Testis (tissue), 3 donors: ENCODE measurements around the gene LRRC47. TPM values are rescaled to one million over a fixed set of nuclear protein-coding genes. Genes with fewer than 3 reads are reported as not detected.

Source experiments
- DNase-seq: peaks from one replicate; pipeline ENCODE4 v3.0.0-alpha.2; 2019
- H3K27ac ChIP-seq, 2 donors: fragments of 200-600 bp; sonication (generic); one replicate each; pipeline ENCODE4 v1.5.1; 2019
- H3K27me3 ChIP-seq: fragments of 200-600 bp; sonication (generic); one replicate; pipeline ENCODE4 v1.5.1; 2019
- H3K36me3 ChIP-seq: fragments of 200-600 bp; sonication (generic); one replicate; pipeline ENCODE4 v1.5.1; 2017; ENCODE audit warnings: low read depth; ENCODE audit errors: missing control alignments
- H3K4me1 ChIP-seq: fragments of 200-600 bp; sonication (generic); one replicate; pipeline ENCODE4 v1.5.1; 2019
- H3K4me3 ChIP-seq, 2 donors: fragments of 200-600 bp; sonication (generic); one replicate each; pipeline ENCODE4 v1.5.1; 2017 to 2019
- H3K9me3 ChIP-seq: fragments of 200-600 bp; sonication (generic); one replicate; pipeline ENCODE4 v1.5.1; 2017
- POLR2A ChIP-seq: fragments of 450-650 bp; IDR thresholded peaks from one replicate; pipeline ENCODE4 v1.6.1; 2017; ENCODE audit warnings: antibody characterized with exemption, mild to moderate bottlenecking, moderate library complexity
- WGBS, 2 donors: methylation state at CpG; one replicate each; pipeline ENCODE4 v1.1.5; 2018; 5-methylcytosine and 5-hydroxymethylcytosine counted together
- intact Hi-C: fragments of 100-400 bp; cut with DNase I; formaldehyde crosslinking; loops from one replicate; pipeline ENCODE4 v1.15.1; 2023; ENCODE audit warnings: low total_unique reads
- polyA plus RNA-seq: library from polyadenylated mRNA; stranded (reverse); fragments of 350-450 nt; fragmentation: Illumina TruSeq; extraction: RNeasy Lipid Tissue Mini Kit (QIAGEN cat#74804); gene quantifications from one replicate; pipeline ENCODE4 v1.2.3, GENCODE V29; 2014; ENCODE audit warnings: low read depth, low replicate concordance; ENCODE audit not compliant: insufficient read depth
- total RNA-seq, 2 donors: library from RNA; depleted of rRNA; stranded (reverse); fragments of >200 nt; gene quantifications; one replicate each; pipeline ENCODE4 v1.2.3, GENCODE V29; 2016
- TF ChIP-seq, protein P1 (sequence below), 3 experiments: fragments of 450-650 bp in 2 of 3; fragments of 200-600 bp in 1 of 3; sonication (generic) in 1 of 3; IDR thresholded peaks; one replicate each; pipeline ENCODE4 v1.5.1; 2016 to 2019; ENCODE audit warnings: antibody characterized with exemption in 3 of 3, mild to moderate bottlenecking in 2 of 3, moderate library complexity in 1 of 3

Gene LRRC47
- total and polyA plus RNA-seq, 3 donors from 2014 or later = 27.6 to 46.6 (median 45.9) TPM

- H3K27me3 ChIP-seq = no peaks in the 10 kb centered on the region
- H3K36me3 ChIP-seq = no peaks in the 10 kb centered on the region
- WGBS, 2 donors = 83 to 85% methylated on average over 10 of the region's 10 CpGs
These were observed 9.0 kb downstream of the LRRC47 start for GRCh38 chr1:3787349-3787715.

DNA sequence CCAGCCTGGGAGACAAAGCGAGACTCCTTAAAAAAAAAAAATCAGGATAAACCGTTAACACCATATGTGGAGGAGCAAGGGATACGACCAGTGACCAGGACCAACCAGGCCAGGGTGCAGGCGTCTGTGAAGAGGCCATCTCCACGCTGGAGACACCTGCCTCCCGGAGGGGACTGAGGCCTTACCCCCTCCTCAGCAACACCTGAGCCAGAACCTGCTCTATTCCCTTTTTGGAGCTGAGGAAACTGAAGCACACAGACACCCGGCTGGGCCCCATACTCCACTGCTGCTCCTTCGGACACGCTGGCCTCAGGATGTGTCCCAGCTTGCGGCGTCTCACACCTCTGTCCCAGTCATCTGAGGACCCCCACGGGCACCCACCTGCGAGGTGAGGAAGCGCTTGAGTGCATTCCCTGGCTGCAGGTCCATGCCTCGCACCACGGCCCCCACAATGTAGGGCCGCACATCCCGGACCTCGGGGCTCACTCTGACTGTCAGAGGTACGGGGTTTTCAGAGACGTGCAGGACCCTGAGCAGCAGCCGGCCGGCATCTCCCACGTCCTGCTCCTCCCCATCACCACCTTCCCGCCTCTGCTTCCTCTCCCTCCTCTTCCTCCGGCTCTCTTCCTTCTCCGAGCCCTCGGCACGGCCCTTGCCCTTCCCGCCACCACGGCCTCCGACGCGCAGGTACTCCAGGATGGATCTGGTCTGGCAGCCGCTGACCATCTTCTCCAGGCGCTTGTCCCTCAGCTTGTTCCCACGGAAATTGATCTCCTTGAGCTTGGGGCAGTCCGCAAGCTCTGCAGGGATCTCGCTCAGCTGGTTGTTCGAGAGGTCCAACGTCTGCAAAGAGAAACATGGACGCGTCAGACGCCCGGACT, 9.6 kb downstream of the LRRC47 start:
- no peak overlapping the region for H3K27ac ChIP-seq
- H3K4me1 ChIP-seq = peaks cover 5% of the 10 kb centered on the region
- TF ChIP-seq POLR2A = no peak
- TF ChIP-seq, protein P1, sequence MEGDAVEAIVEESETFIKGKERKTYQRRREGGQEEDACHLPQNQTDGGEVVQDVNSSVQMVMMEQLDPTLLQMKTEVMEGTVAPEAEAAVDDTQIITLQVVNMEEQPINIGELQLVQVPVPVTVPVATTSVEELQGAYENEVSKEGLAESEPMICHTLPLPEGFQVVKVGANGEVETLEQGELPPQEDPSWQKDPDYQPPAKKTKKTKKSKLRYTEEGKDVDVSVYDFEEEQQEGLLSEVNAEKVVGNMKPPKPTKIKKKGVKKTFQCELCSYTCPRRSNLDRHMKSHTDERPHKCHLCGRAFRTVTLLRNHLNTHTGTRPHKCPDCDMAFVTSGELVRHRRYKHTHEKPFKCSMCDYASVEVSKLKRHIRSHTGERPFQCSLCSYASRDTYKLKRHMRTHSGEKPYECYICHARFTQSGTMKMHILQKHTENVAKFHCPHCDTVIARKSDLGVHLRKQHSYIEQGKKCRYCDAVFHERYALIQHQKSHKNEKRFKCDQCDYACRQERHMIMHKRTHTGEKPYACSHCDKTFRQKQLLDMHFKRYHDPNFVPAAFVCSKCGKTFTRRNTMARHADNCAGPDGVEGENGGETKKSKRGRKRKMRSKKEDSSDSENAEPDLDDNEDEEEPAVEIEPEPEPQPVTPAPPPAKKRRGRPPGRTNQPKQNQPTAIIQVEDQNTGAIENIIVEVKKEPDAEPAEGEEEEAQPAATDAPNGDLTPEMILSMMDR (IDR thresholded peaks at IDR 0.05) = no peak
- H3K9me3 ChIP-seq = no peaks in the 10 kb centered on the region
- intact Hi-C loops = no loop called here
- H3K36me3 ChIP-seq = no peaks in the 10 kb centered on the region
- no peak for DNase-seq
- 90 to 91% methylated on average over 40 to 45 of the region's 45 CpGs for WGBS, 2 donors
- no peaks in the 10 kb centered on the region for H3K27me3 ChIP-seq
- H3K4me3 ChIP-seq = no peak overlapping the region

More at GRCh38 chr1:3787349-3787715, 9.0 kb downstream of the LRRC47 start:
- Histone ChIP-seq H3K9me3 (no peaks in the 10 kb centered on the region), H3K4me3 (no peak overlapping the region), H3K4me1 (peaks cover 5% of the 10 kb centered on the region), H3K27ac (no peak overlapping the region)
- no peak for DNase-seq
- intact Hi-C loops = no loop called here
- TF ChIP-seq, protein P1 (IDR thresholded peaks at IDR 0.05) = no peak
- no peak for TF ChIP-seq POLR2A

GRCh38 chr1:3785456-3786157, 10.7 kb downstream of the LRRC47 start:
- H3K27me3 ChIP-seq = no peaks in the 10 kb centered on the region
- TF ChIP-seq POLR2A = no peak
- TF ChIP-seq, protein P1 (IDR thresholded peaks at IDR 0.05) = peak in 2 of 3 experiments; percentile 8 to 29
- no peak for DNase-seq
- no peak overlapping the region for H3K4me3 ChIP-seq
- intact Hi-C loops = no loop called here
- no peak overlapping the region for H3K27ac ChIP-seq
- no peaks in the 10 kb centered on the region for H3K9me3 ChIP-seq
- 82 to 91% methylated on average over 12 to 14 of the region's 14 CpGs for WGBS, 2 donors
- peaks cover 4% of the 10 kb centered on the region for H3K4me1 ChIP-seq
- no peaks in the 10 kb centered on the region for H3K36me3 ChIP-seq

GRCh38 chr1:3785045-3785444, 11.3 kb downstream of the LRRC47 start:
- no peaks in the 10 kb centered on the region for H3K9me3 ChIP-seq
- no peaks in the 10 kb centered on the region for H3K4me1 ChIP-seq
- peak; percentile 80 for DNase-seq
- H3K36me3 ChIP-seq = no peaks in the 10 kb centered on the region
- no peak for TF ChIP-seq POLR2A
- TF ChIP-seq, protein P1 (IDR thresholded peaks at IDR 0.05) = no peak
- H3K4me3 ChIP-seq = no peak overlapping the region
- no peaks in the 10 kb centered on the region for H3K27me3 ChIP-seq
- WGBS, 2 donors = 66 to 74% methylated on average over 6 to 13 of the region's 13 CpGs
- H3K27ac ChIP-seq = no peak overlapping the region
- intact Hi-C loops = no loop called here
